Measurements from ENCODE around the gene MBD3. TPM values are rescaled to one million over a fixed set of nuclear protein-coding genes. Genes with fewer than 3 reads are reported as not detected.

Gene MBD3
- total and polyA plus RNA-seq, 2 donors (not counting 1 experiment from before 2014, with no cell fraction given), result 19.8 to 85.2 TPM

DNA sequence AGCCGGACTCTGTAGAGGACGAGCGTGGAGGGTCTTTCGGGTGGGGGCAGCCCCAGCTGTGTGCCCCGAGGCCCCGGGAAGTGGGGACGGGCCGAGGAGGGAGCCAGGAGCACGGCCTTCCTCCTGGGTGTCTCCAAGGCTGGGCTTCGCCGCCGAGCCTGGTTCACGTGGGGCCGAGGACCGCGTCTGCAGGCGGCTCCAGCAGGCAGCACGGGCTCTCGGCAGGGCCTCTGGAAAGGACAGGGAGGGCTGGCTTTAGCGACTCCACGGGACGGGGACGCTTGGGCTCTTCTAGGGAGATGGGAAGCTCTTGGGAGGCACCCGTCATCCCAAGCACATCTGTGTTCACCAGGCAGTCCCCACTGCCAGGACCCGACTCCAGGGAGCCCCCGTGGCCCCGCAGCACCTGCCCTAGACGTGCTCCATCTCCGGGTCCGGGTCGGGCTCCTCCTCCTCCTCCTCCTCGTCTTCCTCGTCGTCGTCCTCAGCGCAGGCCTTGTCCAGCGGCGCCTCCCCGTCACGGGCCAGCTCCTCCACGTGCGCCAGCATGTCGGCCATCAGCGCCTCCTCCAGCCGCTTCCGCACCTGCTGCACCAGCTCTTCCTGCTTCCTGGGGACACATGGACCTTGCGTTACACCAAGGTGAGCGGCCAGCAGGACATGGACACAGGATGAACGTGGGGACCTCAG, 14.6 kb downstream of the MBD3 start:
- no peak for TF ChIP-seq EZH2 (IDR thresholded peaks at IDR 0.05; ENCODE audit: low read length, missing control alignments)
- TF ChIP-seq, protein P1, sequence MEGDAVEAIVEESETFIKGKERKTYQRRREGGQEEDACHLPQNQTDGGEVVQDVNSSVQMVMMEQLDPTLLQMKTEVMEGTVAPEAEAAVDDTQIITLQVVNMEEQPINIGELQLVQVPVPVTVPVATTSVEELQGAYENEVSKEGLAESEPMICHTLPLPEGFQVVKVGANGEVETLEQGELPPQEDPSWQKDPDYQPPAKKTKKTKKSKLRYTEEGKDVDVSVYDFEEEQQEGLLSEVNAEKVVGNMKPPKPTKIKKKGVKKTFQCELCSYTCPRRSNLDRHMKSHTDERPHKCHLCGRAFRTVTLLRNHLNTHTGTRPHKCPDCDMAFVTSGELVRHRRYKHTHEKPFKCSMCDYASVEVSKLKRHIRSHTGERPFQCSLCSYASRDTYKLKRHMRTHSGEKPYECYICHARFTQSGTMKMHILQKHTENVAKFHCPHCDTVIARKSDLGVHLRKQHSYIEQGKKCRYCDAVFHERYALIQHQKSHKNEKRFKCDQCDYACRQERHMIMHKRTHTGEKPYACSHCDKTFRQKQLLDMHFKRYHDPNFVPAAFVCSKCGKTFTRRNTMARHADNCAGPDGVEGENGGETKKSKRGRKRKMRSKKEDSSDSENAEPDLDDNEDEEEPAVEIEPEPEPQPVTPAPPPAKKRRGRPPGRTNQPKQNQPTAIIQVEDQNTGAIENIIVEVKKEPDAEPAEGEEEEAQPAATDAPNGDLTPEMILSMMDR (conservative IDR thresholded peaks at IDR 0.05 in 1 of 2, IDR thresholded peaks at IDR 0.05 in 1 of 2; ENCODE audit: low read depth in 1 of 2, low read length in 2 of 2), result no peak
- Histone ChIP-seq H3K4me1 (ENCODE audit: control insufficient read depth, extremely low read depth, insufficient read depth, low read length) (no peaks in the 10 kb centered on the region), H3K36me3 (ENCODE audit: control insufficient read depth, insufficient read depth, low read length) (peaks cover 27% of the 10 kb centered on the region), H3K79me2 (ENCODE audit: control insufficient read depth, insufficient read depth, low read length) (no peaks in the 10 kb centered on the region), H3K4me2 (ENCODE audit: extremely low read depth, insufficient read depth, low read length) (no peak overlapping the region), H3K9ac (ENCODE audit: insufficient read depth, low read length) (no peak overlapping the region), H3K27ac (ENCODE audit: insufficient read depth, low read length) (no peak overlapping the region), H3K4me3 (replicated peaks in 1 of 4; ENCODE audit: control extremely low read depth in 1 of 4, insufficient read depth in 1 of 4, low read depth in 3 of 4, low read length in 4 of 4) (no peak overlapping the region), H3K27me3 (ENCODE audit: control insufficient read depth, insufficient read depth, low read length) (no peaks in the 10 kb centered on the region), H4K20me1 (ENCODE audit: control insufficient read depth, extremely low read depth, insufficient read depth, low read length) (no peaks in the 10 kb centered on the region), H2AFZ (ENCODE audit: low read length) (no peak overlapping the region), H3K9me3 (ENCODE audit: control insufficient read depth, insufficient read depth, low read depth, low read length) (no peaks in the 10 kb centered on the region)
- no peak for DNase-seq (ENCODE audit: low read depth in 2 of 2)

DNA sequence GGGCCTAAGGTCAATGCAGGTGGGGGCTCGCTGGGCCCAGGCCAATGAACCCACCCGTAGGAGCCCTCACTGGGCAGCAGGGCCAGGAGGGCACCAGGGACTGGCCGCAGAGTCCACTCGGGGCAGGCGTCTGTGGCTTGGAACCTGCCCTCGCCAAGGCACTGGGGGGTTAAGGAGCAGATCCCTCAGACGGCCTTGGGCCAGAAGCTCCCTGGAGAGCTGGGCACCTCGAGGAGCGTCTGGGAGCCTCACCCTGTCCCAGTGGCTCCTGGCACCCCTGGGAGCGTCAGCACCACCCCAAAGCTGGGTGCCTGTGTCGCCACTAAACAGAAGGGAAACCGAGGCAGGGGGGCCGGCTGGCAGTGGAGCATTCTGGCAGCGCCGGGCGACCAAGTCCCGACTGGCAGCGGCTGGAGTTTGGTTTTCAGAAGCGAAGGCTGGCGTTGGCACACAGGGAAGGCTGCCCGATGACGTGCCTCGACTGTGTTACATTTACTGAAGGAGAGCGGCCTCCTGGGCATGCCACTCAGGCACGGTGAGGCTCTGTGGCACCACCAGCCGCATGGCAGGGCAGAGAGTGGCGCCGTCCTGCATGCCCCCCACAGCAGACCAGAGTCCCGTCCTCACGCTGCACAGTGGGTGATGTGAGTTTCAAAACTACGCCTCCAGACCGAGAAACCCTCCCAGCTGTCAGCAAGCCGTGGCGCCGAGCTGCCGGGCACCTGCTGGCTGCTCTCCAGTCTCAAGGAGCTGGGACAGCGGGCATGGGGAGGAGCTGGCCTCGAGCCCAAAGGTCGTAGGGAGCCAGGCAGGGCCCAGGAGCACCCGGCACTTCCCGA, 15.4 kb downstream of the MBD3 start:
- no peaks in the 10 kb centered on the region for H4K20me1 ChIP-seq (ENCODE audit: control insufficient read depth, extremely low read depth, insufficient read depth, low read length)
- no peak overlapping the region for H3K9ac ChIP-seq (ENCODE audit: insufficient read depth, low read length)
- H3K4me3 ChIP-seq (replicated peaks in 1 of 4; ENCODE audit: control extremely low read depth in 1 of 4, insufficient read depth in 1 of 4, low read depth in 3 of 4, low read length in 4 of 4), result no peak overlapping the region
- H3K27ac ChIP-seq (ENCODE audit: insufficient read depth, low read length), result no peak overlapping the region
- no peaks in the 10 kb centered on the region for H3K79me2 ChIP-seq (ENCODE audit: control insufficient read depth, insufficient read depth, low read length)
- no peaks in the 10 kb centered on the region for H3K27me3 ChIP-seq (ENCODE audit: control insufficient read depth, insufficient read depth, low read length)
- no peak overlapping the region for H3K4me2 ChIP-seq (ENCODE audit: extremely low read depth, insufficient read depth, low read length)
- H3K36me3 ChIP-seq (ENCODE audit: control insufficient read depth, insufficient read depth, low read length), result peaks cover 24% of the 10 kb centered on the region
- TF ChIP-seq, protein P1 (conservative IDR thresholded peaks at IDR 0.05 in 1 of 2, IDR thresholded peaks at IDR 0.05 in 1 of 2; ENCODE audit: low read depth in 1 of 2, low read length in 2 of 2), result no peak
- TF ChIP-seq EZH2 (IDR thresholded peaks at IDR 0.05; ENCODE audit: low read length, missing control alignments), result no peak
- no peaks in the 10 kb centered on the region for H3K4me1 ChIP-seq (ENCODE audit: control insufficient read depth, extremely low read depth, insufficient read depth, low read length)
- DNase-seq (ENCODE audit: low read depth in 2 of 2), result no peak
- no peak overlapping the region for H2AFZ ChIP-seq (ENCODE audit: low read length)
- no peaks in the 10 kb centered on the region for H3K9me3 ChIP-seq (ENCODE audit: control insufficient read depth, insufficient read depth, low read depth, low read length)

DNA sequence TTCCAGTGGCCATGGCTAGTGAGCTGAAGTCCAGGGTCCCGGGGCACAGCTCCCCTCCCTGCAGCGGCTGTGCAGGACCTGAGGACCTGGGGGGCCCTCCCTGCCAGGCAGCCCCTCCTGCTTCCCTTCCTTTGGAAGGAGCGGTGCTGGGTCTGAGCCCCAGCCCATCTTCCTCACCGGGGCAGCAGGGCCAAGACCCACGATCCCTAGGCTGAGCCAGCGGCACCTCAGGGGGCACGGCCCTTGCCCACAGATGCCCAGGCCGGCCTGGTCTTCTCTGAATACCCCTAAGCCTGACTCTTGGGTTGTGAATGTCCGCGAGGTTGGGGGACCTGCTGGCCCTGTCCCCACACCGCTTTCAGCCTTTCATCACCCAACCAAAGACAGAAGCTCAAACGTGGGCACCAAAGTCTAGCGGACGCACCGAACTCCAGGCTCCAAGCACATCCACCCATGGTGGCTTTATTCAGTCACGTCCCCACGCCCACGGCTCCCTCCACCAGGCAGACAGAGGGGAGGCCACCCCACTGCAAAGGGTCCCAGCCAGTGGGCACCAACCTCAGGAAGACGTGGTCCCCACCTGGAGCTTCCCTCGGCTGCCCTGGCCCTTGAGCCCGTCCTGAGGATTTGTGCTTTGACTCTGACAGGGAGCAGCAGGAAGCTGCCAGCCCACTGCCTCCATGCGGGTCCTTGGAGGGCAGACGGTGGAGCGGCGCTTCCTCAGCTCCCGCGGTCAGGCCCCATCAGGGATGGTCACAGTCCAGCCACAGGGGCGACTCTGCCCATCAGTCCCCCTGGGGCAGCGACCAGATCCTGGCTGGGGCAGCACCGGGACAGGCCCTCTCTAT, 16.2 kb downstream of the MBD3 start:
- Histone ChIP-seq H3K4me3 (replicated peaks in 1 of 4; ENCODE audit: control extremely low read depth in 1 of 4, insufficient read depth in 1 of 4, low read depth in 3 of 4, low read length in 4 of 4) (no peak overlapping the region), H3K4me1 (ENCODE audit: control insufficient read depth, extremely low read depth, insufficient read depth, low read length) (no peaks in the 10 kb centered on the region), H3K36me3 (ENCODE audit: control insufficient read depth, insufficient read depth, low read length) (peaks cover 23% of the 10 kb centered on the region), H3K4me2 (ENCODE audit: extremely low read depth, insufficient read depth, low read length) (no peak overlapping the region), H3K27ac (ENCODE audit: insufficient read depth, low read length) (no peak overlapping the region), H3K9ac (ENCODE audit: insufficient read depth, low read length) (no peak overlapping the region), H3K9me3 (ENCODE audit: control insufficient read depth, insufficient read depth, low read depth, low read length) (no peaks in the 10 kb centered on the region), H3K79me2 (ENCODE audit: control insufficient read depth, insufficient read depth, low read length) (no peaks in the 10 kb centered on the region), H4K20me1 (ENCODE audit: control insufficient read depth, extremely low read depth, insufficient read depth, low read length) (no peaks in the 10 kb centered on the region), H3K27me3 (ENCODE audit: control insufficient read depth, insufficient read depth, low read length) (no peaks in the 10 kb centered on the region), H2AFZ (ENCODE audit: low read length) (no peak overlapping the region)
- no peak for DNase-seq (ENCODE audit: low read depth in 2 of 2)
- TF ChIP-seq EZH2 (IDR thresholded peaks at IDR 0.05; ENCODE audit: low read length, missing control alignments), result no peak
- TF ChIP-seq, protein P1 (conservative IDR thresholded peaks at IDR 0.05 in 1 of 2, IDR thresholded peaks at IDR 0.05 in 1 of 2; ENCODE audit: low read depth in 1 of 2, low read length in 2 of 2), result no peak

Data from fibroblast of lung (primary cell).